RWPE1 (cell line): ENCODE data around the gene LENG9.

Experiments used
- CTCF ChIA-PET: fragments of 350-600 bp; sonication (Branson Sonifier 250); formaldehyde crosslinking; extraction: SDS; loops from one replicate; lab custom pipeline; 2021; lab: Yijun Ruan, JAX
- POLR2A ChIA-PET: fragments of 400-600 bp; formaldehyde crosslinking; extraction: SDS; loops from one replicate; lab custom pipeline; 2020; ENCODE audit warnings: antibody characterized with exemption; ENCODE audit not compliant: low non-redundant PET; lab: Yijun Ruan, JAX
- DNase-seq: peaks from one replicate; pipeline ENCODE4 v3.0.0; 2012; ENCODE audit warnings: low spot score
- H3K27ac ChIP-seq: fragments of 450-650 bp; 2 replicates; pipeline ENCODE4 v1.5.1; 2017
- CTCF ChIP-seq: fragments of 450-650 bp; conservative IDR thresholded peaks from 2 replicates; pipeline ENCODE4 v1.5.1; 2017; ENCODE audit warnings: low read depth, mild to moderate bottlenecking

LENG9 gene

GRCh38 chr19:54416695-54417491, 46.7 kb downstream of the LENG9 start:
- H3K27ac ChIP-seq = no peak overlapping the region
- POLR2A ChIA-PET = no interaction called here
- no peak for TF ChIP-seq CTCF
- no peak for DNase-seq
- CTCF ChIA-PET = no interaction called here

GRCh38 chr19:54415901-54416673, 47.5 kb downstream of the LENG9 start:
- ChIA-PET POLR2A (no interaction called here), CTCF (interaction anchor here (0.5 to 0.6 kb wide), 2 partner anchors 26 to 326 kb away, joined by 3 read pairs; no protein-coding TSS in a partner anchor)
- no peak for DNase-seq
- no peak for TF ChIP-seq CTCF
- H3K27ac ChIP-seq = no peak overlapping the region

DNA sequence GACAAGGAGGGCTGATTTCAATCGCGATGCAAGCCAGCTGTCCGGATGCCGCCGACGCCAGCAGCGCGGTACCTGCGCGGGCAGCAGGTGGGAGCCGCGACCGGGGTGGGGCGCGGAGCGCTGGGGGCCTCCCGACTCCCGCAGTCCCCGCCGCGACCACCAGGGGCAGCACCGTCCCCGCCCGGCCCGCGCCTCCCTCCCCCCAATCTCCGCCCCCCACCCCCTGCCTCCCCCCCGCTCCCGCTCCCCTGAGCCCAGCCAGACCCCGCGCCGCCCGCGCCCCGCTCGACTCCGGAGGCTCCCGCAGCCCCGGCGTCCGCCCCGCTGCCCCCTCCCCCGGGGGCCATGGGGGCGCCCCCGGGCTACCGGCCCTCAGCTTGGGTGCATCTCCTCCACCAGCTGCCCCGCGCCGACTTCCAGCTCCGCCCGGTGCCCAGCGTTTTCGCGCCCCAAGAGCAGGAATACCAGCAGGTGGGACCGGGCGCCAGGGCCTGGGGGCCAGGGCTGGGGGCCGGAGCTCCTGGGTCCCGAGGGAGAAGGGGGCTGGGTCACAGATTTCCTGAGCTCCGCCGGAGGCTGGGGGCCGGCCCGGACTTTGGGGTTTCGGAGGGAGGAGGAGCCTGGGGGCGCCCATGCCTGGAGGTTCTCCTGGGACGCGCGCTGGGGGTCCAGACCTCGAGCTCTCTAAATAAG, 48.2 kb downstream of the LENG9 start, which contains the start of gene TTYH1:
Gene TTYH1, plus strand, starts transcription at position 257 of the 693 bp plus-strand sequence. Its CDS starts 89 bp downstream, at position 346.
- H3K27ac ChIP-seq = no peak within 1 kb of the TSS
- DNase-seq = no peak
- ChIA-PET POLR2A (no interaction called here), CTCF (interaction anchor here (0.5 to 0.6 kb wide), 2 partner anchors 326 to 588 kb away, joined by 3 to 5 read pairs; no protein-coding TSS in a partner anchor)
- no peak for TF ChIP-seq CTCF

GRCh38 chr19:54414156-54414555, 49.4 kb downstream of the LENG9 start:
- TF ChIP-seq CTCF = no peak
- ChIA-PET CTCF (no interaction called here), POLR2A (no interaction called here)
- DNase-seq = no peak
- H3K27ac ChIP-seq = no peak overlapping the region

GRCh38 chr19:54412877-54413276, 50.7 kb downstream of the LENG9 start:
- ChIA-PET CTCF (no interaction called here), POLR2A (no interaction called here)
- H3K27ac ChIP-seq = no peak overlapping the region
- TF ChIP-seq CTCF = no peak
- no peak for DNase-seq
